ENCODE measurements around the gene APBA2.
"Not testable (repeated sequence)": the region's sequence is repeated elsewhere in the genome, so short reads cannot be mapped to it uniquely, and the experiment has no call there.

APBA2 gene

DNA sequence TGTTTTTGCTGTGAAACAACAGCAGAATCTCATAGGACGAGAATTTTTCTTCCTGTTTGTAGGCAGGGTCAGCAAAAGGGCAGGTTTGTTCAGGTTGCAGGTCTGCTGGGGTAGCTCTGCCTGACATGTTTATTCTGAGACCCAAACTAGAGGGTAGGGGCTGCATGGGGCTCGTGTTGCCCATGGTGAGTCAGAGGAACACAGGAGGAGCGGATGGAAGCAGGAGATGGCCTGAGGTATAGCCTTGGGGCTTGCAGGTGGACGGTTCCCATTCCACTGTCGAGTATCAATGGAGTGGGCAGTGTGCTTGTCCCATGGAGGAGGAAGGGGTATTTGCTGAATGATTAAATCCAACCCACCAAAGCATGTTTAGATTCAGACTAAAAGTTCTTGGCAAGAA, 138.9 kb downstream of the APBA2 start:
- TF ChIP-seq, protein P1, sequence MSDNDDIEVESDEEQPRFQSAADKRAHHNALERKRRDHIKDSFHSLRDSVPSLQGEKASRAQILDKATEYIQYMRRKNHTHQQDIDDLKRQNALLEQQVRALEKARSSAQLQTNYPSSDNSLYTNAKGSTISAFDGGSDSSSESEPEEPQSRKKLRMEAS (IDR thresholded peaks at IDR 0.05; ENCODE audit: low read depth, low read length) = no peak
- TF ChIP-seq POLR2A (IDR thresholded peaks at IDR 0.05; ENCODE audit: extremely low read depth, insufficient read length) = no peak
- TF ChIP-seq, protein P2, sequence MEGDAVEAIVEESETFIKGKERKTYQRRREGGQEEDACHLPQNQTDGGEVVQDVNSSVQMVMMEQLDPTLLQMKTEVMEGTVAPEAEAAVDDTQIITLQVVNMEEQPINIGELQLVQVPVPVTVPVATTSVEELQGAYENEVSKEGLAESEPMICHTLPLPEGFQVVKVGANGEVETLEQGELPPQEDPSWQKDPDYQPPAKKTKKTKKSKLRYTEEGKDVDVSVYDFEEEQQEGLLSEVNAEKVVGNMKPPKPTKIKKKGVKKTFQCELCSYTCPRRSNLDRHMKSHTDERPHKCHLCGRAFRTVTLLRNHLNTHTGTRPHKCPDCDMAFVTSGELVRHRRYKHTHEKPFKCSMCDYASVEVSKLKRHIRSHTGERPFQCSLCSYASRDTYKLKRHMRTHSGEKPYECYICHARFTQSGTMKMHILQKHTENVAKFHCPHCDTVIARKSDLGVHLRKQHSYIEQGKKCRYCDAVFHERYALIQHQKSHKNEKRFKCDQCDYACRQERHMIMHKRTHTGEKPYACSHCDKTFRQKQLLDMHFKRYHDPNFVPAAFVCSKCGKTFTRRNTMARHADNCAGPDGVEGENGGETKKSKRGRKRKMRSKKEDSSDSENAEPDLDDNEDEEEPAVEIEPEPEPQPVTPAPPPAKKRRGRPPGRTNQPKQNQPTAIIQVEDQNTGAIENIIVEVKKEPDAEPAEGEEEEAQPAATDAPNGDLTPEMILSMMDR (IDR thresholded peaks at IDR 0.05; ENCODE audit: low read depth, low read length) = no peak
- TF ChIP-seq MYC (IDR thresholded peaks at IDR 0.05; ENCODE audit: low read depth, low read length) = no peak
- H3K4me3 ChIP-seq (ENCODE audit: low read depth, low read length) = no peak overlapping the region
- no peak for DNase-seq (ENCODE audit: low read depth)

DNA sequence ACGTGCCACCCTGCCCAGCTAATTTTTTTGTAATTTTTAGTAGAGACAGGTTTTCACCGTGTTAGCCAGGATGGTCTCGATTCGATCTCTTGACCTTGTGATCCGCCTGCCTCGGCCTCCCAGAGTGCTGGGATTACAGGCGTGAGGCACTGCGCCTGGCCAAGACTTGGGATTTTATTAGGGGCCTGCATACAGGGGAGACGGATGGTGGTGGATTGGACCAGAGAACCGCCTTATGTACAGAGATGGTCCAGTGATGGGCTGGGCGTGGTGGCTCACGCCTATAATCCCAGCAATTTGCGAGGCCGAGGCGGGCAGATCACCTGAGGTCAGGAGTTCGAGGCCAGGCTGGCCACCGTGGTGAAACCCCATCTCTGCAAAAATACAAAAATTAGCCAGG, 139.6 kb downstream of the APBA2 start:
- H3K4me3 ChIP-seq (ENCODE audit: low read depth, low read length); DNase-seq (ENCODE audit: low read depth): not testable (repeated sequence)

DNA sequence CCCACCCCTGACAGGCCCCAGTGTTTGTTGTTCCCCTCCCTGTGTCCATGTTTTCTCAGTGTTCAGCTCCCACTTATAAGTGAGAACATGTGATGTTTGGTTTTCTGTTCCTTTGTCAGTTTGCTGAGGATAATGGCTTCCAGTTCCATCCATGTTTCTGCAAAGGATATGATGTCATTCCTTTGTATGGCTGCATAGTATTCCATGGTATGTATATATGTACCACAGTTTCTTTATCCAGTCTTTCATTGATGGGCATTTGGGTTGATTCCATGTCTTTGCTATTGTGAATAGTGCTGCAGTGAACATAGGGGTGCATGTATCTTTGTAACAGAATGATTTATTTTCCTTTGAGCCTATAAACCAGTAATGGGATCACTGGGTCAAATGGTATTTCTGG, 142.4 kb downstream of the APBA2 start:
- DNase-seq (ENCODE audit: low read depth); H3K4me3 ChIP-seq (ENCODE audit: low read depth, low read length): not testable (repeated sequence)

DNA sequence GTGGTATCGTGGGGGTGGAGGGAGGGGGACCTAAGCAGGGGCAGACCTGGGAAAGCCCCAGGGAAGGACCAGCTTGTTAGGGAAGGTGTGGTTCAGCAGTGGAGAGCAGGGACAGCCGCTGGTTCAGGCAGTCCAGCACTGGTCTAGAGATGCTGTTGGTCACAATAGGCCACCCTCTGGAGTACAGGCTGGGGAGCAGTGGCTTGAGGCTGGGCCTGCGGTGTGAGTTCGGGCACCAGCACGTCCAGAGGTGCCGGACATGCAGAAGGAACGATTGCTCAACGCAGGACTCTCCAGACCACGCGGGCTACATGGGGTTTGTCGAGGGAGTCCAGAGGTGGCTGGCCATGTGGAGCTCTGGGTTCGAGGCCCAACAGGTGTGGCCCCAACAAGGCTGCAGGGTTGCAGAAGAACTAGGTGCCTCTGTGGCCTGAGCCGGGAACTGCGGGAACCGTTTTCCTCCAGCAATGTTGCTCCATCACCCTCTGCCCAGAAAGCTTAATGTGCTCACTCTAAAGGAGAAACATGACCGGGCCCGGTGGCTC, 143.9 kb downstream of the APBA2 start:
- DNase-seq (ENCODE audit: low read depth) = no peak
- H3K4me3 ChIP-seq (ENCODE audit: low read depth, low read length) = no peak overlapping the region
- TF ChIP-seq MYC (IDR thresholded peaks at IDR 0.05; ENCODE audit: low read depth, low read length) (no peak), POLR2A (IDR thresholded peaks at IDR 0.05; ENCODE audit: extremely low read depth, insufficient read length) (no peak)
- TF ChIP-seq, protein P2 (IDR thresholded peaks at IDR 0.05; ENCODE audit: low read depth, low read length) = no peak
- TF ChIP-seq, protein P1 (IDR thresholded peaks at IDR 0.05; ENCODE audit: low read depth, low read length) = no peak

DNA sequence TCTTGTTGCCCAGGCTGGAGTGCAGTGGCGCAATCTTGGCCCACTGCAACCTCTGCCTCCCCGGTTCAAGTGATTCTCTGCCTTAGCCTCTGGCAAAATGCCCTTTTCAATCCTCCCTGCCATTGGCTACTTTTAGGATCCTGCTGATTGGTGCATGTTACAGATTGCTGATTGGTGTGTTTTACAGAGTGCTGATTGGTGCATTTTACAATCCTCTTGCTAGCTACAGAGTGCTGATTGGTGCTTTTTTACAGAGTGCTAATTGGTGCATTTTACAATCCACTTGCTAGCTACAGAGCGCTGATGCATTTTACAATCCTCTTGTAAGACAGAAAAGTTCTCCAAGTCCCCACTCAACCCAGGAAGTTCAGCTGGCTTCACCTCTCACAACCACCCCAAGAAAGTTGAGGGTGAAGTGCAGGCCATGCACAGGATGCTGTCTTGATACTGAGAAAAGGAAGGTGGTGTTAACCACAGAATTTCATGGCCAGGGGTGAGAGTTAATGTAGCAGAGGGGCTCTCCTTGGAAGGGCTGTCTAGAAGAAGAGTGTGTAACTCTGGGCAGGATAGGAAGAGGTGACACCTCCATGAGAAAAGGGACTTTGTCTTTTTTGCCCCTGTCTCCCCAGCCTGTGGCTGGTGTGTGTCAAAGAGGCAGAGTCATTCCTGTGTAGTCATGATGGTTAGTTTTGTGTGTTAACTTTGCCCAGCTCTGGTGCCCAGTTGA, 145.9 kb downstream of the APBA2 start:
- H3K4me3 ChIP-seq (ENCODE audit: low read depth, low read length) = no peak overlapping the region
- TF ChIP-seq, protein P1 (IDR thresholded peaks at IDR 0.05; ENCODE audit: low read depth, low read length) = no peak
- TF ChIP-seq MYC (IDR thresholded peaks at IDR 0.05; ENCODE audit: low read depth, low read length) (no peak), POLR2A (IDR thresholded peaks at IDR 0.05; ENCODE audit: extremely low read depth, insufficient read length) (no peak)
- TF ChIP-seq, protein P2 (IDR thresholded peaks at IDR 0.05; ENCODE audit: low read depth, low read length) = no peak
- DNase-seq (ENCODE audit: low read depth) = no peak

DNA sequence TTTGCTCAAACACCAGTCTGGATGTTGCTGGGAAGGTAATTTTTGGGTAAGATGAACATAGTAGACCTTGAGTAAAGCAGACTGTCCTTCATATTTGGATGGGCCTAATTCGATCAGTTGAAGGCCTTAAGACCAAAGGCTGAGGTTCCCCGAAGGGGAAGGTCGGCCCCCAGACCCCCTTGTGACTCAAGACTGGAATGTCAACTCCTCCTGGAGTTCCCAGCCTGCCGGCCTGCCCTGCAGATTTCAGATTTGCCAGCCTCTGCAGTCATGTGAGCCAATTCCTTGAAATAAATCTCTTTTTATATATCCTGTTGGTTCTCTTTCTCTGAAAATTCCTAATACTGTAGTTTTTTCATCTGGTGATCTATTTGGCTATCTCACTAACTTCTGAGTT, 146.5 kb downstream of the APBA2 start:
- no peak overlapping the region for H3K4me3 ChIP-seq (ENCODE audit: low read depth, low read length)
- DNase-seq (ENCODE audit: low read depth) = no peak
- TF ChIP-seq, protein P1 (IDR thresholded peaks at IDR 0.05; ENCODE audit: low read depth, low read length) = no peak
- TF ChIP-seq POLR2A (IDR thresholded peaks at IDR 0.05; ENCODE audit: extremely low read depth, insufficient read length) (no peak), MYC (IDR thresholded peaks at IDR 0.05; ENCODE audit: low read depth, low read length) (no peak)
- TF ChIP-seq, protein P2 (IDR thresholded peaks at IDR 0.05; ENCODE audit: low read depth, low read length) = no peak

DNA sequence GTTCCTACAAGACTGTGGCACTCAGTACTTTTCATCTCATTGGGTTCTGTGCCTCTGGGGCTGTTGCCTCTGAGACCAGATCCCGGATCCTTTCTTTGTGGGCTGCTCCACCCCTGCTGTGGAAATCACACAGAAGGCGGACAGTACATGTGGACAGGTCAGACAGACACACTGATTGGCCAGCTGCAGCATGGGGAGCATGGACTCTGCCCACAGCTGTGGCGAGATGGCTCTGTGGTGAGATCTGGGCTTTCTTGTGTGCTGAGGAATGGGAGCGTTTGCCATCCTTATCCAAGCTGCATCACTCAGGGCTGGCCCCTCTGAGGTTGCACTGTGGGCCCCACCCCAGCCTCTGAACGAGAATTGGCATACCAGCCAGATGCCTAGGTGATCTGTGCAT, 147.0 kb downstream of the APBA2 start:
- DNase-seq (ENCODE audit: low read depth) = no peak
- no peak overlapping the region for H3K4me3 ChIP-seq (ENCODE audit: low read depth, low read length)
- TF ChIP-seq, protein P1 (IDR thresholded peaks at IDR 0.05; ENCODE audit: low read depth, low read length) = no peak
- TF ChIP-seq POLR2A (IDR thresholded peaks at IDR 0.05; ENCODE audit: extremely low read depth, insufficient read length) = no peak
- TF ChIP-seq, protein P2 (IDR thresholded peaks at IDR 0.05; ENCODE audit: low read depth, low read length) = no peak
- TF ChIP-seq MYC (IDR thresholded peaks at IDR 0.05; ENCODE audit: low read depth, low read length) = no peak

Data from NB4 (cell line).